ENCODE measurements around the gene TRPC4AP. TPM values are rescaled to one million over a fixed set of nuclear protein-coding genes. Genes with fewer than 3 reads are reported as not detected.
"Not testable (repeated sequence)": the region's sequence is repeated elsewhere in the genome, so short reads cannot be mapped to it uniquely, and the experiment has no call there.

Gene TRPC4AP
- total RNA-seq, 1 donor from 2014 or later = 30.3 TPM

- no peak for TF ChIP-seq CTCF (IDR thresholded peaks at IDR 0.05; ENCODE audit: insufficient read depth, low read length, severe bottlenecking)
- DNase-seq (ENCODE audit: low read depth) = peak; percentile 19
- Histone ChIP-seq H3K36me3 (ENCODE audit: control insufficient read depth, insufficient read depth, low read length) (peaks cover 9% of the 10 kb centered on the region), H3K27me3 (ENCODE audit: control insufficient read depth, insufficient read depth, low read length) (no peaks in the 10 kb centered on the region), H3K4me3 (ENCODE audit: low read depth, low read length) (no peak overlapping the region)
- no peak for FAIRE-seq
Observed at GRCh38 chr20:35120012-35120701, 27.6 kb upstream of the TRPC4AP start.

GRCh38 chr20:35117629-35118028 lies 25.0 kb upstream of the TRPC4AP start:
- no peak for DNase-seq (ENCODE audit: low read depth)
- no peak for FAIRE-seq
- no peak overlapping the region for H3K4me3 ChIP-seq (ENCODE audit: low read depth, low read length)
- TF ChIP-seq CTCF (IDR thresholded peaks at IDR 0.05; ENCODE audit: insufficient read depth, low read length, severe bottlenecking) = no peak
- peaks cover 7% of the 10 kb centered on the region for H3K36me3 ChIP-seq (ENCODE audit: control insufficient read depth, insufficient read depth, low read length)
- no peaks in the 10 kb centered on the region for H3K27me3 ChIP-seq (ENCODE audit: control insufficient read depth, insufficient read depth, low read length)

GRCh38 chr20:35117196-35117595 lies 24.6 kb upstream of the TRPC4AP start:
- peaks cover 6% of the 10 kb centered on the region for H3K36me3 ChIP-seq (ENCODE audit: control insufficient read depth, insufficient read depth, low read length)
- DNase-seq (ENCODE audit: low read depth) (no peak), FAIRE-seq (no peak)
- TF ChIP-seq CTCF (IDR thresholded peaks at IDR 0.05; ENCODE audit: insufficient read depth, low read length, severe bottlenecking) = no peak
- no peak overlapping the region for H3K4me3 ChIP-seq (ENCODE audit: low read depth, low read length)
- no peaks in the 10 kb centered on the region for H3K27me3 ChIP-seq (ENCODE audit: control insufficient read depth, insufficient read depth, low read length)

- Histone ChIP-seq H3K36me3 (ENCODE audit: control insufficient read depth, insufficient read depth, low read length) (peaks cover 5% of the 10 kb centered on the region), H3K27me3 (ENCODE audit: control insufficient read depth, insufficient read depth, low read length) (no peaks in the 10 kb centered on the region), H3K4me3 (ENCODE audit: low read depth, low read length) (no peak overlapping the region)
- no peak for TF ChIP-seq CTCF (IDR thresholded peaks at IDR 0.05; ENCODE audit: insufficient read depth, low read length, severe bottlenecking)
- FAIRE-seq (no peak), DNase-seq (ENCODE audit: low read depth) (no peak)
Observed at GRCh38 chr20:35116258-35116657, 23.7 kb upstream of the TRPC4AP start.

- peaks cover 5% of the 10 kb centered on the region for H3K36me3 ChIP-seq (ENCODE audit: control insufficient read depth, insufficient read depth, low read length)
- no peak for TF ChIP-seq CTCF (IDR thresholded peaks at IDR 0.05; ENCODE audit: insufficient read depth, low read length, severe bottlenecking)
- FAIRE-seq (no peak), DNase-seq (ENCODE audit: low read depth) (no peak)
- H3K4me3 ChIP-seq (ENCODE audit: low read depth, low read length) = no peak overlapping the region
- no peaks in the 10 kb centered on the region for H3K27me3 ChIP-seq (ENCODE audit: control insufficient read depth, insufficient read depth, low read length)
Observed at GRCh38 chr20:35115606-35116005, 23.0 kb upstream of the TRPC4AP start.

GRCh38 chr20:35112276-35112675 lies 19.7 kb upstream of the TRPC4AP start:
- FAIRE-seq; DNase-seq (ENCODE audit: low read depth); H3K27me3 ChIP-seq (ENCODE audit: control insufficient read depth, insufficient read depth, low read length); H3K36me3 ChIP-seq (ENCODE audit: control insufficient read depth, insufficient read depth, low read length); H3K4me3 ChIP-seq (ENCODE audit: low read depth, low read length): not testable (repeated sequence)
